Lower leg skin (tissue), 3 donors: ENCODE measurements around the gene NDC80.

Experiments used
- POLR2A ChIP-seq, 2 donors: fragments of 450-650 bp; IDR thresholded peaks; one replicate each; pipeline ENCODE4 v1.6.1; 2016 to 2017; ENCODE audit warnings: antibody characterized with exemption in 2 of 2, mild to moderate bottlenecking in 1 of 2, moderate library complexity in 1 of 2
- TF ChIP-seq, protein P1 (sequence below), 3 donors: fragments of 450-650 bp; IDR thresholded peaks; one replicate each; pipeline ENCODE4 v1.5.1; 2016; ENCODE audit warnings: antibody characterized with exemption in 3 of 3, mild to moderate bottlenecking in 3 of 3, moderate library complexity in 2 of 3

DNA sequence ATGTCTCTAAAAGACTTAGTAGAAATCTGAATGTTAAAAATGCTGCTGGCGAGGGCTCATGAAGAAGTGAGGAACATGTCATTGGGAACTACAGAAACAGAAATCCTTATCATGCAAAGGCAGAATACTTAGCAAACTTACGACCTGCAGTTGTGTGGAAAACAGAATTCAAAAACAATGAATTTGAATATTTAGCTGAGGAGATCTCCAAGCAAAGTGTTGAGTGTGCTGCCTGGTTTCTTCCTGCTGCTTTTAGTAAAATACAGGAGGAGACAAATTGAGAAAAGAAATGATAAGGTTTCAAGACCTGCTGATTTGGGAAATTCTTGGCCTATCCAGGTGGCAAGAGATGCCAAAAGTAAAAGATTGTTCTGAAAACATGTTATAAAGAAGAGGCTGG, 38.6 kb upstream of the NDC80 start:
- TF ChIP-seq, protein P1, sequence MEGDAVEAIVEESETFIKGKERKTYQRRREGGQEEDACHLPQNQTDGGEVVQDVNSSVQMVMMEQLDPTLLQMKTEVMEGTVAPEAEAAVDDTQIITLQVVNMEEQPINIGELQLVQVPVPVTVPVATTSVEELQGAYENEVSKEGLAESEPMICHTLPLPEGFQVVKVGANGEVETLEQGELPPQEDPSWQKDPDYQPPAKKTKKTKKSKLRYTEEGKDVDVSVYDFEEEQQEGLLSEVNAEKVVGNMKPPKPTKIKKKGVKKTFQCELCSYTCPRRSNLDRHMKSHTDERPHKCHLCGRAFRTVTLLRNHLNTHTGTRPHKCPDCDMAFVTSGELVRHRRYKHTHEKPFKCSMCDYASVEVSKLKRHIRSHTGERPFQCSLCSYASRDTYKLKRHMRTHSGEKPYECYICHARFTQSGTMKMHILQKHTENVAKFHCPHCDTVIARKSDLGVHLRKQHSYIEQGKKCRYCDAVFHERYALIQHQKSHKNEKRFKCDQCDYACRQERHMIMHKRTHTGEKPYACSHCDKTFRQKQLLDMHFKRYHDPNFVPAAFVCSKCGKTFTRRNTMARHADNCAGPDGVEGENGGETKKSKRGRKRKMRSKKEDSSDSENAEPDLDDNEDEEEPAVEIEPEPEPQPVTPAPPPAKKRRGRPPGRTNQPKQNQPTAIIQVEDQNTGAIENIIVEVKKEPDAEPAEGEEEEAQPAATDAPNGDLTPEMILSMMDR (IDR thresholded peaks at IDR 0.05), result no peak
- no peak for TF ChIP-seq POLR2A (IDR thresholded peaks at IDR 0.05)
